Lower leg skin (tissue), 4 donors: ENCODE results near the gene HILPDA. TPM values are rescaled to one million over a fixed set of nuclear protein-coding genes. Genes with fewer than 3 reads are reported as not detected.
A peak's percentile ranks its signal among the peaks of the same experiment; 100 is the strongest.

Source experiments
- DNase-seq, 2 donors: peaks; one replicate each; pipeline ENCODE4 v3.0.0-alpha.2; 2019; ENCODE audit warnings: low spot score in 2 of 2
- H3K4me3 ChIP-seq: fragments of 200-600 bp; sonication (generic); 2 replicates; pipeline ENCODE4 v1.5.1; 2017; ENCODE audit warnings: mild to moderate bottlenecking, low read depth; ENCODE audit not compliant: poor library complexity, severe bottlenecking
- POLR2A ChIP-seq, 2 donors: fragments of 450-650 bp; IDR thresholded peaks; one replicate each; pipeline ENCODE4 v1.6.1; 2016 to 2017; ENCODE audit warnings: antibody characterized with exemption in 2 of 2, mild to moderate bottlenecking in 1 of 2, moderate library complexity in 1 of 2
- WGBS, 2 donors: methylation state at CpG; one replicate each; pipeline ENCODE4 v1.1.5; 2018; 5-methylcytosine and 5-hydroxymethylcytosine counted together
- intact Hi-C: fragments of 100-400 bp; cut with DNase I; formaldehyde crosslinking; loops from one replicate; pipeline ENCODE4 v1.15.0; 2023; ENCODE audit warnings: low total_unique reads
- total RNA-seq, 4 donors: library from RNA; depleted of rRNA; stranded (reverse); fragments of >200 nt; gene quantifications; one replicate each; pipeline ENCODE4 v1.1.0, GENCODE V29; 2016
- TF ChIP-seq, protein P1 (sequence below), 3 donors: fragments of 450-650 bp; IDR thresholded peaks; one replicate each; pipeline ENCODE4 v1.5.1; 2016; ENCODE audit warnings: antibody characterized with exemption in 3 of 3, mild to moderate bottlenecking in 3 of 3, moderate library complexity in 2 of 3

Gene HILPDA
- total RNA-seq, 4 donors from 2014 or later = 19.0 to 66.0 (median 35.8) TPM

DNA sequence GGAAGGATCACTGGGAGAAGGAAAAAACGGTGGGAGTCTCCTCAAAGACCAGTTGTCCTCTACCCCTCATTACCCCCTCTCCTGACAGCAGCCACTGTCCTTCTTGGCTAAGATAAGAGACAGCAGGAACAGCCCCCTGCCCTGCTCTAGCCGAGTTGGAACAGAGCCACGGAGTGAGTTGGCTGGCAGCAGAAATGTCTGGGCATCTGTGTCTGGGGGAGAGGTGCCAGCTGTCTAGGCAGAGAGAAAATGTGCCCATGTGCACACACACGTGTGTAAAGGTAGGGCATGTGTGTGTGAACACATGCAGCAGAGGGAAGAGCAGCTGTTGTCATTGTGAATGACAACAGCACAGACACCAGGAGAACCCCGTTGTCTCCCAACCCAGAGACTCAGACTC is 9.4 kb upstream of the HILPDA start:
- no peak for TF ChIP-seq POLR2A (IDR thresholded peaks at IDR 0.05)
- TF ChIP-seq, protein P1, sequence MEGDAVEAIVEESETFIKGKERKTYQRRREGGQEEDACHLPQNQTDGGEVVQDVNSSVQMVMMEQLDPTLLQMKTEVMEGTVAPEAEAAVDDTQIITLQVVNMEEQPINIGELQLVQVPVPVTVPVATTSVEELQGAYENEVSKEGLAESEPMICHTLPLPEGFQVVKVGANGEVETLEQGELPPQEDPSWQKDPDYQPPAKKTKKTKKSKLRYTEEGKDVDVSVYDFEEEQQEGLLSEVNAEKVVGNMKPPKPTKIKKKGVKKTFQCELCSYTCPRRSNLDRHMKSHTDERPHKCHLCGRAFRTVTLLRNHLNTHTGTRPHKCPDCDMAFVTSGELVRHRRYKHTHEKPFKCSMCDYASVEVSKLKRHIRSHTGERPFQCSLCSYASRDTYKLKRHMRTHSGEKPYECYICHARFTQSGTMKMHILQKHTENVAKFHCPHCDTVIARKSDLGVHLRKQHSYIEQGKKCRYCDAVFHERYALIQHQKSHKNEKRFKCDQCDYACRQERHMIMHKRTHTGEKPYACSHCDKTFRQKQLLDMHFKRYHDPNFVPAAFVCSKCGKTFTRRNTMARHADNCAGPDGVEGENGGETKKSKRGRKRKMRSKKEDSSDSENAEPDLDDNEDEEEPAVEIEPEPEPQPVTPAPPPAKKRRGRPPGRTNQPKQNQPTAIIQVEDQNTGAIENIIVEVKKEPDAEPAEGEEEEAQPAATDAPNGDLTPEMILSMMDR (IDR thresholded peaks at IDR 0.05) = no peak
- intact Hi-C loops = no loop called here
- peak in 1 of 2 donors; percentile 40 for DNase-seq
- WGBS, 2 donors = 51 to 66% methylated on average over 5 of the region's 5 CpGs
- no peak overlapping the region for H3K4me3 ChIP-seq

DNA sequence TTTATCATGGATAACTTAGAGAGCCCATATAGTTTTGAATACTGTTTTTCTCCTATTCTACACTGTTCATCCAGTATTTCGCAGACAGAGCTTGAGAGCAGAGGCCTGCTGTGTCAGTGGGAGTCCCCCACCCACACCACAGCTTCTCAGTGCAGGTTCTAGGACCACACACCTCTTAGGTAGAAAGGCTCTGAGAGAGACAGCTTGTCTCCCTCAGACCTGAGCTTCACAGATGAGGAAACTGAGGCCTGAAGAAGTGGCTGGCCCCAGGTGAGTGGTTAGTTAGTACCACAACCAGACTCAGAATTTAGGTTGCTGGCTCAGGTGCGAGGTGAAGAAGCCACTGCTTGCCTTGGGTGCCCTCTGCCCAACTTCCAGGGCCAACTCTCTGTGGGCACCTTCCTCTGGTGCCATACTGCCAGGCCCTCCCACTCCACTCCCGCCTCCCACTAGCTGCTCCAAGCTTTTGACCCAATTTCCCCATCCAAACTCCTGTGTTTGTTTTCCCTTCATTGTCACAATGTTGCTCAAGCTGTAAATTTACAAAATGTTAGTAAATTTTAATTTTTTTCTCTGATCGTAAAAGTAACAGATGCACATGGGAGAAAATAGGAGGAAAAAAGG is 7.6 kb upstream of the HILPDA start:
- intact Hi-C loops = no loop called here
- 71 to 72% methylated on average over 4 of the region's 4 CpGs for WGBS, 2 donors
- no peak overlapping the region for H3K4me3 ChIP-seq
- no peak for TF ChIP-seq POLR2A (IDR thresholded peaks at IDR 0.05)
- TF ChIP-seq, protein P1 (IDR thresholded peaks at IDR 0.05) = no peak
- no peak for DNase-seq

- no peak overlapping the region for H3K4me3 ChIP-seq
- 88% methylated on average over 6 of the region's 6 CpGs for WGBS, 2 donors
- DNase-seq = no peak
- TF ChIP-seq, protein P1 (IDR thresholded peaks at IDR 0.05) = no peak
- TF ChIP-seq POLR2A (IDR thresholded peaks at IDR 0.05) = no peak
- intact Hi-C loops = no loop called here
Measured at GRCh38 chr7:128448751-128449302, 6.9 kb upstream of the HILPDA start.

- DNase-seq = no peak
- intact Hi-C loops = no loop called here
- WGBS, 2 donors = 61 to 69% methylated on average over 4 of the region's 4 CpGs
- no peak for TF ChIP-seq POLR2A (IDR thresholded peaks at IDR 0.05)
- TF ChIP-seq, protein P1 (IDR thresholded peaks at IDR 0.05) = no peak
- H3K4me3 ChIP-seq = no peak overlapping the region
Measured at GRCh38 chr7:128450409-128450808, 5.3 kb upstream of the HILPDA start.

GRCh38 chr7:128450913-128451312 is 4.8 kb upstream of the HILPDA start:
- WGBS, 2 donors = 94% methylated on average over 5 of the region's 5 CpGs
- TF ChIP-seq, protein P1 (IDR thresholded peaks at IDR 0.05) = no peak
- no peak for TF ChIP-seq POLR2A (IDR thresholded peaks at IDR 0.05)
- DNase-seq = no peak
- no peak overlapping the region for H3K4me3 ChIP-seq
- intact Hi-C loops = no loop called here

DNA sequence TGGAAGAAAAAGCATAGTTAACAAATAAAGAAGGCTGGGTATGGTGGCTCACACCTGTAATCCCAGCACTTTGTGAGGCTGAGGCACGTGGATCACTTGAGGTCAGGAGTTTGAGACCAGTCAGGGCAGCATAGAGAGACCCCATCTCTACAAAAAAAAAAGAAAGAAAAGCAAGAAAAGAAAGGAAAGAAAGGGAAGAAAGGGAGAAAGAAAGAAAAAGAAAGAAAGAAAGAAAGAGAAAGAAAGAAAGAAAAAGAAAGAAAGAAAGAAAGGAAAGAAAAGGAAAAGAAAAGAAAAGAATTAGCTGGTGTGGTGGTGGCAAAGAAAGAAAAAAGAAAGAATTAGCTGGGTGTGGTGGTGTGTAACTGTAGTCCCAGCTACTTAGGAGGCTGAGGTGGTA is 3.1 kb upstream of the HILPDA start:
- H3K4me3 ChIP-seq = no peak overlapping the region
- 82 to 86% methylated on average over 1 of the region's 1 CpG for WGBS, 2 donors
- intact Hi-C loops = no loop called here
- DNase-seq = no peak
- no peak for TF ChIP-seq POLR2A (IDR thresholded peaks at IDR 0.05)
- TF ChIP-seq, protein P1 (IDR thresholded peaks at IDR 0.05) = no peak
